OCI-LY7 (cell line): ENCODE measurements around the gene RPS21. TPM values are rescaled to one million over a fixed set of nuclear protein-coding genes. Genes with fewer than 3 reads are reported as not detected.

ENCODE experiments used
- BruUV-seq: library from RNA; stranded (reverse); fragments of 400-500 nt; replicated peaks from 2 replicates; lab custom pipeline; 2021; lab: Mats Ljungman, UMichigan
- CTCF ChIA-PET: fragments of 300-600 bp; sonication (Branson Sonifier 250); formaldehyde crosslinking; loops from one replicate; lab custom pipeline; 2022; ENCODE audit warnings: antibody characterized with exemption; ENCODE audit not compliant: unreplicated experiment; lab: Charles Lee
- POLR2A ChIA-PET: fragments of 300-600 bp; sonication (Branson Sonifier 250); formaldehyde crosslinking; loops from one replicate; lab custom pipeline; 2022; ENCODE audit warnings: antibody characterized with exemption; lab: Charles Lee
- DNase-seq: peaks from one replicate; pipeline ENCODE4 v3.0.0-alpha.2; 2015; ENCODE audit warnings: low spot score
- H2AFZ ChIP-seq: fragments of 200-600 bp; sonication (generic), shearing (Covaris generic); 2 replicates; pipeline ENCODE4 v1.6.1; 2014; ENCODE audit warnings: mild to moderate bottlenecking, antibody characterized with exemption, low read length, moderate library complexity
- H3K27ac ChIP-seq: fragments of 200-600 bp; sonication (generic); 2 replicates; pipeline ENCODE4 v1.5.1; 2014; ENCODE audit warnings: mixed run types, low read depth, mild to moderate bottlenecking, moderate library complexity, low read length, inconsistent platforms; ENCODE audit not compliant: poor library complexity, severe bottlenecking
- H3K36me3 ChIP-seq: fragments of 200-600 bp; sonication (generic); 2 replicates; pipeline ENCODE4 v1.6.1; 2014; ENCODE audit warnings: mild to moderate bottlenecking, antibody characterized with exemption, low read length, moderate library complexity, mixed read lengths; ENCODE audit not compliant: insufficient read depth
- H3K4me1 ChIP-seq: fragments of 200-600 bp; sonication (generic); 2 replicates; pipeline ENCODE4 v1.5.1; 2014; ENCODE audit warnings: mild to moderate bottlenecking, low read length; ENCODE audit not compliant: insufficient read depth, poor library complexity, severe bottlenecking
- H3K4me2 ChIP-seq: fragments of 200-600 bp; sonication (generic); 2 replicates; pipeline ENCODE4 v1.6.1; 2014; ENCODE audit warnings: mild to moderate bottlenecking, low read length
- H3K4me3 ChIP-seq: fragments of 200-600 bp; sonication (generic); 2 replicates; pipeline ENCODE4 v1.5.1; 2014; ENCODE audit warnings: mild to moderate bottlenecking, low read depth, low read length; ENCODE audit not compliant: poor library complexity, severe bottlenecking
- H3K79me2 ChIP-seq: fragments of 200-600 bp; sonication (generic); 2 replicates; pipeline ENCODE4 v1.6.1; 2016; ENCODE audit warnings: low read depth, mild to moderate bottlenecking, low read length, moderate library complexity, mixed read lengths; ENCODE audit not compliant: insufficient read depth
- H3K9me2 ChIP-seq: fragments of 200-600 bp; sonication (generic); 2 replicates; pipeline ENCODE4 v1.6.1; 2016; ENCODE audit warnings: mild to moderate bottlenecking, low read length, mixed read lengths; ENCODE audit not compliant: insufficient read depth
- H3K9me3 ChIP-seq: fragments of 200-600 bp; sonication (generic); 2 replicates; pipeline ENCODE4 v1.6.1; 2014; ENCODE audit warnings: mild to moderate bottlenecking, mixed run types, low read length, mixed read lengths
- H4K20me1 ChIP-seq: fragments of 200-600 bp; sonication (generic); 2 replicates; pipeline ENCODE4 v1.6.1; 2014; ENCODE audit warnings: mild to moderate bottlenecking, antibody characterized with exemption, low read length, moderate library complexity, mixed read lengths; ENCODE audit not compliant: insufficient read depth
- CTCF ChIP-seq: fragments of 200-600 bp; sonication (generic); conservative IDR thresholded peaks from 2 replicates; pipeline ENCODE4 v1.5.1; 2014; ENCODE audit warnings: mild to moderate bottlenecking, antibody characterized with exemption, low read length, moderate library complexity, mixed read lengths
- EZH2phosphoT487 ChIP-seq: fragments of 200-600 bp; sonication (generic); IDR thresholded peaks from 2 replicates; pipeline ENCODE4 v1.6.1; 2018; ENCODE audit warnings: low read depth, borderline replicate concordance, mild to moderate bottlenecking, mixed run types, antibody characterized with exemption, low read length, moderate library complexity, mixed read lengths
- intact Hi-C: fragments of 100-400 bp; cut with micrococcal nuclease; formaldehyde crosslinking; loops from one replicate; pipeline ENCODE4 v1.10.0; 2022; ENCODE audit not compliant: unreplicated experiment
- total RNA-seq, 2 experiments: library from RNA; depleted of rRNA in 1 of 2; stranded (reverse); fragments of >200 nt in 1 of 2; shearing (Covaris generic) in 1 of 2; gene quantifications; 2 replicates each; pipeline ENCODE4 v1.2.3, GENCODE V29; 2014 to 2022

The RPS21 gene
- total RNA-seq, 2 experiments from 2014 or later, result 2,571 to 3,376 TPM

- Histone ChIP-seq H3K36me3 (no peaks in the 10 kb centered on the region; the same call in 1 of the 2 replicates), H3K27ac (no peak overlapping the region), H4K20me1 (no peaks in the 10 kb centered on the region), H3K9me2 (no peaks in the 10 kb centered on the region), H3K4me2 (no peak overlapping the region), H3K79me2 (no peaks in the 10 kb centered on the region), H3K4me1 (peaks cover 64% of the 10 kb centered on the region), H3K4me3 (no peak overlapping the region), H3K9me3 (no peaks in the 10 kb centered on the region), H2AFZ (no peak overlapping the region)
- ChIA-PET POLR2A (no interaction called here), CTCF (no interaction called here)
- intact Hi-C loops, result no loop called here
- no peak for DNase-seq
- TF ChIP-seq CTCF (no peak), EZH2phosphoT487 (no peak)
- BruUV-seq, result no TSS peak
Measured at GRCh38 chr20:62361799-62362589, 24.9 kb upstream of the RPS21 start.

- H2AFZ ChIP-seq, result no peak overlapping the region
- no TSS peak for BruUV-seq
- H3K36me3 ChIP-seq, result no peaks in the 10 kb centered on the region; the same call in 1 of the 2 replicates
- ChIA-PET CTCF (no interaction called here), POLR2A (no interaction called here)
- intact Hi-C loops, result no loop called here
- DNase-seq, result no peak
- H3K9me3 ChIP-seq, result no peaks in the 10 kb centered on the region
- H3K79me2 ChIP-seq, result no peaks in the 10 kb centered on the region
- no peaks in the 10 kb centered on the region for H4K20me1 ChIP-seq
- H3K4me1 ChIP-seq, result peaks cover 64% of the 10 kb centered on the region
- no peak for TF ChIP-seq CTCF
- no peak for TF ChIP-seq EZH2phosphoT487
- H3K4me3 ChIP-seq, result no peak overlapping the region
- no peaks in the 10 kb centered on the region for H3K9me2 ChIP-seq
- H3K27ac ChIP-seq, result no peak overlapping the region
- H3K4me2 ChIP-seq, result no peak overlapping the region
Measured at GRCh38 chr20:62362590-62362940, 24.3 kb upstream of the RPS21 start.
